ENCODE data around the gene PLXDC2.
A peak's percentile ranks its signal among the peaks of the same experiment; 100 is the strongest.

The PLXDC2 gene

GRCh38 chr10:20271490-20271889 lies 455.3 kb downstream of the PLXDC2 start:
- DNase-seq (ENCODE audit: low read depth): no peak

GRCh38 chr10:20272608-20273007 lies 456.4 kb downstream of the PLXDC2 start:
- H3K4me3 ChIP-seq (ENCODE audit: low read length): no peak overlapping the region
- no peak for TF ChIP-seq CTCF (conservative IDR thresholded peaks at IDR 0.05; ENCODE audit: low read depth, low read length)
- no peak for DNase-seq (ENCODE audit: low read depth)

More at GRCh38 chr10:20271490-20271889, 455.3 kb downstream of the PLXDC2 start:
- no peak overlapping the region for H3K4me3 ChIP-seq (ENCODE audit: low read length)
- TF ChIP-seq CTCF (conservative IDR thresholded peaks at IDR 0.05; ENCODE audit: low read depth, low read length): no peak

- no peak for DNase-seq (ENCODE audit: low read depth)
- no peak for TF ChIP-seq CTCF (conservative IDR thresholded peaks at IDR 0.05; ENCODE audit: low read depth, low read length)
Measured at GRCh38 chr10:20274571-20274970, 458.3 kb downstream of the PLXDC2 start.

GRCh38 chr10:20276127-20276979 lies 460.1 kb downstream of the PLXDC2 start:
- no peak overlapping the region for H3K4me3 ChIP-seq (ENCODE audit: low read length)
- no peak for TF ChIP-seq CTCF (conservative IDR thresholded peaks at IDR 0.05; ENCODE audit: low read depth, low read length)
- DNase-seq (ENCODE audit: low read depth): peak; percentile 19

More at GRCh38 chr10:20274571-20274970, 458.3 kb downstream of the PLXDC2 start:
- no peak overlapping the region for H3K4me3 ChIP-seq (ENCODE audit: low read length)

- DNase-seq (ENCODE audit: low read depth): no peak
- H3K4me3 ChIP-seq (ENCODE audit: low read length): no peak overlapping the region
- no peak for TF ChIP-seq CTCF (conservative IDR thresholded peaks at IDR 0.05; ENCODE audit: low read depth, low read length)
Measured at GRCh38 chr10:20277820-20278219, 461.6 kb downstream of the PLXDC2 start.

GRCh38 chr10:20281579-20281978 lies 465.3 kb downstream of the PLXDC2 start:
- no peak for TF ChIP-seq CTCF (conservative IDR thresholded peaks at IDR 0.05; ENCODE audit: low read depth, low read length)
- DNase-seq (ENCODE audit: low read depth): no peak
- no peak overlapping the region for H3K4me3 ChIP-seq (ENCODE audit: low read length)

GRCh38 chr10:20287586-20287985 lies 471.4 kb downstream of the PLXDC2 start:
- no peak for DNase-seq (ENCODE audit: low read depth)

More at GRCh38 chr10:20287586-20287985, 471.4 kb downstream of the PLXDC2 start:
- no peak for TF ChIP-seq CTCF (conservative IDR thresholded peaks at IDR 0.05; ENCODE audit: low read depth, low read length)
- no peak overlapping the region for H3K4me3 ChIP-seq (ENCODE audit: low read length)
